Right lobe of liver (tissue), 6 donors: ENCODE measurements around the gene IZUMO1. TPM values are rescaled to one million over a fixed set of nuclear protein-coding genes. Genes with fewer than 3 reads are reported as not detected.
A peak's percentile ranks its signal among the peaks of the same experiment; 100 is the strongest.

Experiments used
- ATAC-seq, 4 donors: fragments of 200-7000 bp; cut with Tn5 transposase; one replicate each; pipeline ENCODE4 v1.9.1; 2020; ENCODE audit warnings: mild to moderate bottlenecking in 4 of 4, moderate library complexity in 4 of 4
- DNase-seq, 3 donors: peaks; one replicate each; pipeline ENCODE4 v3.0.0-alpha.2; 2020
- H3K27ac ChIP-seq, 3 donors: fragments of 200-600 bp; one replicate each; pipeline ENCODE4 v1.8.0; 2022
- H3K27me3 ChIP-seq, 2 donors: fragments of 200-600 bp; one replicate each; pipeline ENCODE4 v1.8.0; 2022
- H3K36me3 ChIP-seq, 4 donors: fragments of 200-600 bp; sonication (generic) in 1 of 4; one replicate each; pipeline versions ENCODE4 v1.5.1 to v1.8.0; 2017 to 2022; ENCODE audit warnings: control low read depth in 1 of 4
- H3K4me1 ChIP-seq, 4 donors: fragments of 200-600 bp; sonication (generic) in 1 of 4; one replicate each; pipeline versions ENCODE4 v1.5.1 to v1.8.0; 2017 to 2022; ENCODE audit warnings: control low read depth in 1 of 4
- H3K4me3 ChIP-seq, 3 donors: fragments of 200-600 bp; one replicate each; pipeline ENCODE4 v1.8.0; 2022
- H3K9me3 ChIP-seq, 4 donors: fragments of 200-600 bp; sonication (generic) in 1 of 4; one replicate each; pipeline versions ENCODE4 v1.5.1 to v1.8.0; 2017 to 2022; ENCODE audit warnings: control low read depth in 1 of 4
- POLR2A ChIP-seq: fragments of 450-650 bp; IDR thresholded peaks from one replicate; pipeline ENCODE4 v1.6.1; 2017; ENCODE audit warnings: antibody characterized with exemption, mild to moderate bottlenecking
- WGBS: methylation state at CpG from one replicate; pipeline ENCODE4 v1.1.6; 2018; ENCODE audit warnings: low coverage, low lambda C conversion rate; ENCODE audit not compliant: insufficient coverage; ENCODE audit errors: missing lambda C conversion rate; 5-methylcytosine and 5-hydroxymethylcytosine counted together
- intact Hi-C, 2 donors: fragments of 100-400 bp; cut with DNase I; formaldehyde crosslinking; loops; one replicate each; pipeline versions ENCODE4 v1.11.2 to v1.14.1; 2022
- total RNA-seq, 6 experiments: library from RNA; depleted of rRNA in 2 of 6; stranded (reverse); fragments of >200 nt in 2 of 6; fragmentation: NEBNext Ultra II Directional in 3 of 6; extraction: Animal tissue kit (Norgen Biotek cat#: 25700) in 3 of 6; gene quantifications; one replicate each; pipeline versions ENCODE4 v1.1.0 to v1.2.4, GENCODE V29; 2016 to 2023
- TF ChIP-seq, protein P1 (sequence below), 4 donors: fragments of 200-600 bp in 3 of 4; fragments of 450-650 bp in 1 of 4; IDR thresholded peaks; one replicate each; pipeline versions ENCODE4 v1.5.1 to v1.8.0; 2016 to 2022; ENCODE audit warnings: antibody characterized with exemption in 4 of 4, mild to moderate bottlenecking in 2 of 4
- donor health status: DM: no; HTN: yes; CAD: no.
- donor health status: DM: no; HTN: no; CAD: no.
- donor health status: DM: no; HTN: no; CAD: no.
- donor health status: DM: no; HTN: yes; CAD: no.
- donor health status: DM: no; HTN: yes; CAD: no.

Gene IZUMO1
- total RNA-seq, 6 experiments from 2014 or later: 0.10 to 0.35 (median 0.13) TPM; not detected in 1

- intact Hi-C loops: no loop called here
- WGBS: 83% methylated on average over 1 of the region's 1 CpG
Observed at GRCh38 chr19:48779636-48780035, 32.9 kb upstream of the IZUMO1 start.

DNA sequence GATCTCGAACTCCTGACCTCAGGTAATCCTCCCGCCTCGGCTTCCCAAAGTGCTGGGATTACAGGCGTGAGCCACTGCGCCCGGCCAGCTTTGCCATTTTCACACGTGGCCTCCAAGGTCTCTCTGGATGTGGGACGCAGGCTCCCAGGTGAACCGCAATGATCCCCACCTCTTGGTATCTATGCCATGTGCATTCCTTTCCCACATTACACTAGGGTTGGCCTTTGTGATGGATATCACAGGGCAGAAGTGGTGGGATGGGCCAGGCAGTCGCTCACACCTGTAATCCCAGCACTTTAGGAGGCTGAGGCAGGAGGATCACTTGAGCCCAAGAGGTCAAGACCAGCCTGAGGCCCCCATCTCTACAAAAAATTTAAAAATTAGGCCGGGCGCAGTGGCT lies 31.0 kb upstream of the IZUMO1 start:
- no peak for DNase-seq
- WGBS: 80% methylated on average over 5 of the region's 12 CpGs
- intact Hi-C loops: no loop called here
- no peaks in the 10 kb centered on the region for H3K9me3 ChIP-seq
- TF ChIP-seq POLR2A: no peak
- TF ChIP-seq, protein P1, sequence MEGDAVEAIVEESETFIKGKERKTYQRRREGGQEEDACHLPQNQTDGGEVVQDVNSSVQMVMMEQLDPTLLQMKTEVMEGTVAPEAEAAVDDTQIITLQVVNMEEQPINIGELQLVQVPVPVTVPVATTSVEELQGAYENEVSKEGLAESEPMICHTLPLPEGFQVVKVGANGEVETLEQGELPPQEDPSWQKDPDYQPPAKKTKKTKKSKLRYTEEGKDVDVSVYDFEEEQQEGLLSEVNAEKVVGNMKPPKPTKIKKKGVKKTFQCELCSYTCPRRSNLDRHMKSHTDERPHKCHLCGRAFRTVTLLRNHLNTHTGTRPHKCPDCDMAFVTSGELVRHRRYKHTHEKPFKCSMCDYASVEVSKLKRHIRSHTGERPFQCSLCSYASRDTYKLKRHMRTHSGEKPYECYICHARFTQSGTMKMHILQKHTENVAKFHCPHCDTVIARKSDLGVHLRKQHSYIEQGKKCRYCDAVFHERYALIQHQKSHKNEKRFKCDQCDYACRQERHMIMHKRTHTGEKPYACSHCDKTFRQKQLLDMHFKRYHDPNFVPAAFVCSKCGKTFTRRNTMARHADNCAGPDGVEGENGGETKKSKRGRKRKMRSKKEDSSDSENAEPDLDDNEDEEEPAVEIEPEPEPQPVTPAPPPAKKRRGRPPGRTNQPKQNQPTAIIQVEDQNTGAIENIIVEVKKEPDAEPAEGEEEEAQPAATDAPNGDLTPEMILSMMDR (IDR thresholded peaks at IDR 0.05): no peak
- no peaks in the 10 kb centered on the region for H3K27me3 ChIP-seq
- no peak overlapping the region for H3K4me3 ChIP-seq
- H3K36me3 ChIP-seq: no peaks in the 10 kb centered on the region
- peaks cover 0 to 26% (median 10%) of the 10 kb centered on the region in 4 donors for H3K4me1 ChIP-seq
- no peak overlapping the region for H3K27ac ChIP-seq
- ATAC-seq: no peak

More at GRCh38 chr19:48779636-48780035, 32.9 kb upstream of the IZUMO1 start:
- no peak for TF ChIP-seq POLR2A
- TF ChIP-seq, protein P1 (IDR thresholded peaks at IDR 0.05): no peak
- Histone ChIP-seq H3K27ac (no peak overlapping the region), H3K27me3 (no peaks in the 10 kb centered on the region), H3K4me1 (peaks cover 0 to 17% (median 5%) of the 10 kb centered on the region in 4 donors), H3K9me3 (no peaks in the 10 kb centered on the region), H3K4me3 (no peak overlapping the region), H3K36me3 (no peaks in the 10 kb centered on the region)
- no peak for DNase-seq
- ATAC-seq: no peak

DNA sequence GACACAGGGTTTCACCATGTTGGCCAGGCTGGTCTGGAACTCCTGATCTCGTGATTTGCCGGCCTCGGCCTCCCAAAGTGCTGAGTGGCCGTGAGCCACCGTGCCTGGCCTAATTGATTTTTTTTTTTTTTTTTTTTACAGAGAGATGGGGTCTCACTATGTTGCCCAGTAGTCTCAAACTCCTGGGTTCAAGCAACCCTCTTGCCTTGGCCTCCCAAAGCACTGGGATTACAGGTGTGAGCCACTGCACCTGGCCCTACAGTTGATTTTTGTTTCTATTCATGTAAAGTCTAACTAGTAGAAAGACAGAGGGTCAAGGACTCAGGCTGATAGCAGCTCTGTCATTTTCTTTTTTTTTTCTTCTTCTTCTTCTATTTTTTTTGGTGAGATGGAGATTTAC lies 30.4 kb upstream of the IZUMO1 start:
- 95% methylated on average over 5 of the region's 5 CpGs for WGBS
- intact Hi-C loops: no loop called here
- no peak for TF ChIP-seq POLR2A
- Histone ChIP-seq H3K27ac (no peak overlapping the region), H3K36me3 (no peaks in the 10 kb centered on the region), H3K9me3 (no peaks in the 10 kb centered on the region), H3K27me3 (no peaks in the 10 kb centered on the region), H3K4me1 (peaks cover 0 to 25% (median 9%) of the 10 kb centered on the region in 4 donors), H3K4me3 (no peak overlapping the region)
- no peak for ATAC-seq
- DNase-seq: no peak

DNA sequence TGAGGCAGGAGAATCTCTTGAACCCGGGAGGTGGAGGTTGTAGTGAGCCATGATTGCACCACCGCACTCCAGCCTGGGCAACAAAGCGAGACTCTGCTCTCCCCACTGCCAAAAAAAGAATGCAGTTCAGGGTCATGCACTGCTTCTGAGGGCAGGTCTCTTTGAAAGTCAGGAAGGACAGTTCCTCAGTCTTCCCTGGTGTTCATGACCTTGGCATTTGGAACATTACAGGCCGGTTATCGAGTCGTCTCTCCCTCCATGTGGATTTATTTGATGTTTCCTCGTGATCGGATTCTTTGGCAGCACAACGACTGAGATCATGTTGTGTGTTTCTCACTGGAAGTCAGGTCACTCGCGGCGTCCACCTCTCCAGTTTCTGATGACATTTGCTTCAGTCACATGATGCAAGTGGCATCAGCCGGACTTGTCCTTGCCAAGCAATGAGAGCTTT lies 25.8 kb upstream of the IZUMO1 start:
- no peak for TF ChIP-seq POLR2A
- TF ChIP-seq, protein P1 (IDR thresholded peaks at IDR 0.05): no peak
- Histone ChIP-seq H3K36me3 (no peaks in the 10 kb centered on the region), H3K27me3 (no peaks in the 10 kb centered on the region), H3K4me1 (peaks cover 0 to 56% (median 26%) of the 10 kb centered on the region in 4 donors), H3K4me3 (no peak overlapping the region), H3K9me3 (no peaks in the 10 kb centered on the region), H3K27ac (peak overlapping the region; percentile 91 to 96 (median 96))
- WGBS: 32% methylated on average over 13 of the region's 13 CpGs
- ATAC-seq (peak; percentile 66 to 84 (median 76)), DNase-seq (peak; percentile 81 to 95 (median 92))
- intact Hi-C loops: no loop called here

GRCh38 chr19:48770734-48771472 lies 24.2 kb upstream of the IZUMO1 start:
- intact Hi-C loops: no loop called here
- TF ChIP-seq, protein P1 (IDR thresholded peaks at IDR 0.05): no peak
- TF ChIP-seq POLR2A: no peak

More at GRCh38 chr19:48770734-48771472, 24.2 kb upstream of the IZUMO1 start:
- no peak overlapping the region for H3K4me3 ChIP-seq
- 62% methylated on average over 15 of the region's 20 CpGs for WGBS
- no peaks in the 10 kb centered on the region for H3K9me3 ChIP-seq
- H3K36me3 ChIP-seq: no peaks in the 10 kb centered on the region
- DNase-seq (no peak), ATAC-seq (peak in 1 of 4 donors; percentile 5)
- peaks cover 0 to 63% (median 30%) of the 10 kb centered on the region in 4 donors for H3K4me1 ChIP-seq
- H3K27ac ChIP-seq: peak overlapping the region; percentile 91 to 96 (median 96)
- no peaks in the 10 kb centered on the region for H3K27me3 ChIP-seq
